Transverse colon (tissue), 4 donors: ENCODE results near the gene PRR33. TPM values are rescaled to one million over a fixed set of nuclear protein-coding genes. Genes with fewer than 3 reads are reported as not detected.

Experiments
- DNase-seq: peaks from one replicate; pipeline ENCODE4 v3.0.0-alpha.2; 2019
- H3K27ac ChIP-seq, 4 donors: fragments of 200-600 bp; sonication (generic); 2 replicates each; pipeline ENCODE4 v1.5.1; 2016 to 2018; ENCODE audit warnings: inconsistent platforms in 4 of 4
- H3K27me3 ChIP-seq: fragments of 200-600 bp; sonication (generic); 2 replicates; pipeline ENCODE4 v1.5.1; 2017; ENCODE audit warnings: inconsistent platforms
- H3K36me3 ChIP-seq, 4 donors: fragments of 200-600 bp; sonication (generic); 2 replicates each; pipeline ENCODE4 v1.5.1; 2017 to 2019; ENCODE audit warnings: inconsistent platforms in 4 of 4
- H3K4me1 ChIP-seq, 4 donors: fragments of 200-600 bp; sonication (generic); 2 replicates each; pipeline ENCODE4 v1.5.1; 2017 to 2020; ENCODE audit warnings: inconsistent platforms in 4 of 4
- H3K4me3 ChIP-seq, 4 donors: fragments of 200-600 bp; sonication (generic); 1 replicate in 1 of 4; 2 replicates in 3 of 4; pipeline versions ENCODE4 v1.5.1 to v1.6.1; 2017 to 2019; ENCODE audit warnings: inconsistent platforms in 4 of 4
- H3K9me3 ChIP-seq, 2 donors: fragments of 200-600 bp; sonication (generic); 2 replicates each; pipeline ENCODE4 v1.5.1; 2017 to 2019; ENCODE audit warnings: inconsistent platforms in 2 of 2
- EP300 ChIP-seq: sonication (generic); formaldehyde crosslinking; IDR thresholded peaks from one replicate; pipeline ENCODE4 v1.6.1; 2017; ENCODE audit warnings: antibody characterized with exemption, low read depth
- POLR2A ChIP-seq: fragments of 450-650 bp; IDR thresholded peaks from one replicate; pipeline ENCODE4 v1.6.1; 2016; ENCODE audit warnings: antibody characterized with exemption, mild to moderate bottlenecking, moderate library complexity
- POLR2AphosphoS5 ChIP-seq, 3 donors: sonication (generic); formaldehyde crosslinking; IDR thresholded peaks; one replicate each; pipeline ENCODE4 v1.6.1; 2016; ENCODE audit warnings: antibody characterized with exemption in 3 of 3
- whole genome bisulfite sequencing, 2 donors: methylation state at CpG; one replicate each; pipeline ENCODE4 v1.1.5; 2018; ENCODE audit warnings: low coverage in 1 of 2; 5-methylcytosine and 5-hydroxymethylcytosine counted together
- in situ Hi-C, 4 donors: fragments of 200-750 bp; cut with MboI; loops; one replicate each; pipeline versions ENCODE4 v1.15.0 to v1.15.1; 2017; ENCODE audit warnings: low sequenced_read_pairs in 3 of 4, low pct_ligation_motif_present in 1 of 4, low pct_unique_long_range_greater_than_20kb in 1 of 4
- intact Hi-C: fragments of 100-400 bp; cut with DNase I; formaldehyde crosslinking; loops from one replicate; pipeline ENCODE4 v1.15.1; 2023; ENCODE audit warnings: low total_unique reads
- total RNA-seq, 4 donors: library from RNA; depleted of rRNA; stranded (reverse); fragments of >200 nt; gene quantifications; one replicate each; pipeline ENCODE4 v1.1.0, GENCODE V29; 2016
- TF ChIP-seq, protein P1 (sequence below), 5 experiments: fragments of 200-600 bp in 3 of 5; fragments of 450-650 bp in 2 of 5; sonication (generic) in 3 of 5; IDR thresholded peaks; 1 replicate in 2 of 5; 2 replicates in 3 of 5; pipeline ENCODE4 v1.5.1; 2016 to 2017; ENCODE audit warnings: antibody characterized with exemption in 5 of 5, inconsistent platforms in 3 of 5, mild to moderate bottlenecking in 2 of 5, moderate library complexity in 1 of 5

Gene PRR33
- total RNA-seq, 4 donors from 2014 or later, result not detected

DNA sequence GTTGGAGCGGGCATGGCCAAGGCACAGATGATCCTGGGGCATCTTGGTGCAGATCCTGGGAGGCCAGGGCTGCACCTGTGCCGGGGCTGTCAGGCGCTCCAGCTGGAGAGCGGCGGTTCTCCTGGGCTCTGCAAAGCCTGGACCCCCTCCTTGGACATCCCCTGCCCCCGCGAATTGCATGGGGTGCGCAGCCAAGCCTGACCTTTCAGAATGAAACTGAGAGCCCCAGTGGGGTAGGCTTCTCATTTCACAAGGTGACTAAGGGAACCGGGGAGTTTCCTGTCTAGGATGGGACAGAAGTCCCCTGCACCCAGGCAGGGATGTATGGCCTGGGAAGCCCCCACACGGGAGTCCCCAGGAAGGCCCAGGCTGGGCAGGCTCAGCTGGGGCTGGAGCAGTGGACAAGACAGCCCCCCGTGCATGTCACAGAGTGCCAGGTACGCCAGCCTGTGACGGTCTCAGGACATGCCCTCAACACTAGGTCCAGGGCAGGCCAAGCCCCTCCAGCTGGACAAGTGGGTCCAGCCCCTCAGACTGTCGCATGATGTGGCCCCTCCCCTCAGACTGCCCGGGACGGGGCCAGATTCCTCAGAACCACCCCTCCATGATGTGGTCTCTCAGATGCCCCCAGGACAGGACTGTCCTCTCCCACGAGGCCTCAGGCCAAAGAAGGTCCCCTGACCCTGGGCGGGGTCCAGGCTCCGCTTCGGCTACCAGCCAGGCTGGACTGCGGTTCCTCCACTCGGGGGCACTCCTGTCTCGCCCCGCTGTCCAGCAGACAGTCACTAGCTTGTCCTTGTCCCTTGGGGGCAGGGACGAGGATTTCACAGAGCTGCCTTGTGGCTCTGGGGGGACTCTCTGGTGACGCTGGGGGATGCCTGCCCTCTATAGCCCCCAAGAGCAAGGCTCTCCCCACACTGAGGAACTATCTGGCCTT lies 36.5 kb downstream of the PRR33 start:
- Histone ChIP-seq H3K27ac (peak overlapping the region in 3 of 4 donors; percentile 51 to 75 (median 70)), H3K9me3 (no peaks in the 10 kb centered on the region), H3K27me3 (no peaks in the 10 kb centered on the region), H3K36me3 (no peaks in the 10 kb centered on the region), H3K4me3 (peak overlapping the region in 1 of 4 donors; percentile 50), H3K4me1 (peaks cover 0 to 10% (median 3%) of the 10 kb centered on the region in 4 donors)
- WGBS, 2 donors, result 59% methylated on average over 22 of the region's 26 CpGs; no CpG with 5 or more reads in 1 of the 2 donors
- no peak for TF ChIP-seq POLR2A
- no peak for TF ChIP-seq POLR2AphosphoS5 (IDR thresholded peaks at IDR 0.05)
- TF ChIP-seq EP300, result no peak
- TF ChIP-seq, protein P1, sequence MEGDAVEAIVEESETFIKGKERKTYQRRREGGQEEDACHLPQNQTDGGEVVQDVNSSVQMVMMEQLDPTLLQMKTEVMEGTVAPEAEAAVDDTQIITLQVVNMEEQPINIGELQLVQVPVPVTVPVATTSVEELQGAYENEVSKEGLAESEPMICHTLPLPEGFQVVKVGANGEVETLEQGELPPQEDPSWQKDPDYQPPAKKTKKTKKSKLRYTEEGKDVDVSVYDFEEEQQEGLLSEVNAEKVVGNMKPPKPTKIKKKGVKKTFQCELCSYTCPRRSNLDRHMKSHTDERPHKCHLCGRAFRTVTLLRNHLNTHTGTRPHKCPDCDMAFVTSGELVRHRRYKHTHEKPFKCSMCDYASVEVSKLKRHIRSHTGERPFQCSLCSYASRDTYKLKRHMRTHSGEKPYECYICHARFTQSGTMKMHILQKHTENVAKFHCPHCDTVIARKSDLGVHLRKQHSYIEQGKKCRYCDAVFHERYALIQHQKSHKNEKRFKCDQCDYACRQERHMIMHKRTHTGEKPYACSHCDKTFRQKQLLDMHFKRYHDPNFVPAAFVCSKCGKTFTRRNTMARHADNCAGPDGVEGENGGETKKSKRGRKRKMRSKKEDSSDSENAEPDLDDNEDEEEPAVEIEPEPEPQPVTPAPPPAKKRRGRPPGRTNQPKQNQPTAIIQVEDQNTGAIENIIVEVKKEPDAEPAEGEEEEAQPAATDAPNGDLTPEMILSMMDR (IDR thresholded peaks at IDR 0.05), result no peak
- in situ Hi-C loops, result no loop called here
- DNase-seq, result no peak
- intact Hi-C loops, result no loop called here

DNA sequence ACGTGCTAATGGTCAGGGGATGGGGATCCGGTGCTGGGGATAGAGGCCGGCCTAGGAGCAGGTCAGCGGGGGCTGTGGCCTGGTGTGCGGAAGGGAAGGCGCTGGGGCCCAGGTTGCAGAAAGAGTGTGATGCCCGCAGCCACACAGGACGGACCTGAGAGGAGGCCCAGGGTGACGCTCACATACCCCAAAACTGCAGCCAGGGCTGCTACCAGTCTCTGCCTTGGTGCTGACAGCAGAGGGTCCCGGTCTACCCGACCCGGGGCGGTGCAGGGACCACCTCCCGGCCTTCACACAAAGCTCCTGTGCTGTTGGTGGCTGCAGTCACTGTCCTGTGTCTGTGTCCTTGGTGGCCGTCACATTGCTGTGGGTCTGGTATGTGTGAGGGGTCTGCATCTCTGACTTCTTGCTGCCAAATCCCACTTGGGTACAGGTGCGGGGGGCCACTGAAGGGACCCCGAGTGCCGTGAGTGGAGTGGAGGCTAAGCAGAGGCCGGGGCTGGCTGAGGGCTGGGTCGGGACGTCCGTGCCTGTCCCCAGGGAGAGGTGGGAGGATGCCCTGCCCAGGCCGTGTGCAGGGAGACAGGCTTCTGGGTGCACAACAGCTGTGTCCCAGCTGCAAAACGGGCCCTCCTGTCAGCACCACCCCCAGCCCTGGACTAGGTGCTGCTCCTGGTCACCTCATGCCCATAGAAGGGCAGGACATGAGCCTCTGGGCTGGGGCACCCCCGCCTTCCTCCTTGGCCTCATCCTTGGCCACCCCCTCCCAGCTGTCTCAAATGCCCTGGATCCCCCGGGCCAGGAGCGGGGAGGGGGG lies 37.4 kb downstream of the PRR33 start:
- Histone ChIP-seq H3K4me1 (peaks cover 0 to 13% (median 5%) of the 10 kb centered on the region in 4 donors), H3K9me3 (no peaks in the 10 kb centered on the region), H3K4me3 (peak overlapping the region in 2 of 4 donors; percentile 25 to 50), H3K27me3 (no peaks in the 10 kb centered on the region), H3K36me3 (no peaks in the 10 kb centered on the region), H3K27ac (peak overlapping the region; percentile 51 to 75 (median 68))
- TF ChIP-seq, protein P1 (IDR thresholded peaks at IDR 0.05), result no peak
- TF ChIP-seq EP300 (no peak), POLR2A (no peak), POLR2AphosphoS5 (IDR thresholded peaks at IDR 0.05) (no peak)
- no peak for DNase-seq
- WGBS, 2 donors, result 73% methylated on average over 22 of the region's 27 CpGs; no CpG with 5 or more reads in 1 of the 2 donors
- in situ Hi-C loops, result no loop called here
- intact Hi-C loops, result no loop called here

GRCh38 chr11:1853376-1854131 lies 38.1 kb downstream of the PRR33 start:
- H3K9me3 ChIP-seq, result no peaks in the 10 kb centered on the region
- no peaks in the 10 kb centered on the region for H3K27me3 ChIP-seq
- peak overlapping the region in 3 of 4 donors; percentile 3 to 50 (median 25) for H3K4me3 ChIP-seq
- 27 to 65% methylated on average over 2 to 19 of the region's 19 CpGs for WGBS, 2 donors
- no peak for DNase-seq
- TF ChIP-seq POLR2AphosphoS5 (IDR thresholded peaks at IDR 0.05), result no peak
- no peak for TF ChIP-seq EP300
- TF ChIP-seq, protein P1 (IDR thresholded peaks at IDR 0.05), result no peak
- TF ChIP-seq POLR2A, result no peak
- H3K36me3 ChIP-seq, result no peaks in the 10 kb centered on the region
- peaks cover 0 to 13% (median 5%) of the 10 kb centered on the region in 4 donors for H3K4me1 ChIP-seq
- intact Hi-C loops (no loop called here), in situ Hi-C loops (no loop called here)
- H3K27ac ChIP-seq, result peak overlapping the region; percentile 51 to 75 (median 68)
